ENCODE results near the gene LAPTM4A.

GRCh38 chr2:19989667-19990415 is 61.6 kb downstream of the LAPTM4A start, which contains the start of gene WDR35:
- TF ChIP-seq, protein P1, sequence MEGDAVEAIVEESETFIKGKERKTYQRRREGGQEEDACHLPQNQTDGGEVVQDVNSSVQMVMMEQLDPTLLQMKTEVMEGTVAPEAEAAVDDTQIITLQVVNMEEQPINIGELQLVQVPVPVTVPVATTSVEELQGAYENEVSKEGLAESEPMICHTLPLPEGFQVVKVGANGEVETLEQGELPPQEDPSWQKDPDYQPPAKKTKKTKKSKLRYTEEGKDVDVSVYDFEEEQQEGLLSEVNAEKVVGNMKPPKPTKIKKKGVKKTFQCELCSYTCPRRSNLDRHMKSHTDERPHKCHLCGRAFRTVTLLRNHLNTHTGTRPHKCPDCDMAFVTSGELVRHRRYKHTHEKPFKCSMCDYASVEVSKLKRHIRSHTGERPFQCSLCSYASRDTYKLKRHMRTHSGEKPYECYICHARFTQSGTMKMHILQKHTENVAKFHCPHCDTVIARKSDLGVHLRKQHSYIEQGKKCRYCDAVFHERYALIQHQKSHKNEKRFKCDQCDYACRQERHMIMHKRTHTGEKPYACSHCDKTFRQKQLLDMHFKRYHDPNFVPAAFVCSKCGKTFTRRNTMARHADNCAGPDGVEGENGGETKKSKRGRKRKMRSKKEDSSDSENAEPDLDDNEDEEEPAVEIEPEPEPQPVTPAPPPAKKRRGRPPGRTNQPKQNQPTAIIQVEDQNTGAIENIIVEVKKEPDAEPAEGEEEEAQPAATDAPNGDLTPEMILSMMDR (IDR thresholded peaks at IDR 0.05; ENCODE audit: poor library complexity), result no peak
- TF ChIP-seq EZH2phosphoT487 (IDR thresholded peaks at IDR 0.05; ENCODE audit: low read depth, severe bottlenecking, unreplicated experiment) (no peak), EZH2 (IDR thresholded peaks at IDR 0.05; ENCODE audit: borderline replicate concordance) (no peak)
